ENCODE data around the gene DLG2.
"Not testable (repeated sequence)": the region's sequence is repeated elsewhere in the genome, so short reads cannot be mapped to it uniquely, and the experiment has no call there.

The DLG2 gene

DNA sequence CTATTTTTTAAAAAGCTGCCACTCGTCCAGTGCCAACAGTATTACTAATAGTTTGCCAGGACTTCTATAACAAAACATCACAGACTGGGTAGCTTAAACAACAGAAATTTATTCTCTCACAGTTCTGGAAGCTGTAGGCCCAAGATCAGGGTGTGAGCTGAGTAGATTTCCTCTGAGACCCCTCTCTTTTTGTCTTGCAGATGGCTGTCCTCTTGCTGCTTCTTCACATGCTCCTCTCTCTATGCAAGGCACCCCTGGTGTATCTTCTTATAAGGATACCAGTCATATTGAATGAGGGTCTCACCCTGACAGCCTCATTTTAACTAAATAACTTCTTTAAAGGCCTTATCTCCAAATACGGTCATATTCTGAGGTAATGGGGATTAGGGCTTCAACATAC lies 390.9 kb downstream of the DLG2 start:
- no peak overlapping the region for H3K27ac ChIP-seq (ENCODE audit: low read length)
- no peaks in the 10 kb centered on the region for H4K20me1 ChIP-seq (ENCODE audit: insufficient read depth, low read length)
- no peak for DNase-seq
- H3K79me2 ChIP-seq (ENCODE audit: low read length): no peaks in the 10 kb centered on the region
- no peak overlapping the region for H2AFZ ChIP-seq (ENCODE audit: low read length)
- no peaks in the 10 kb centered on the region for H3F3A ChIP-seq (ENCODE audit: insufficient read depth, low read length)
- no peaks in the 10 kb centered on the region for H3K36me3 ChIP-seq (replicated peaks; ENCODE audit: insufficient read depth, low read length)
- no peak overlapping the region for H3K4me3 ChIP-seq (ENCODE audit: low read length)
- H3K4me1 ChIP-seq (ENCODE audit: low read length): no peaks in the 10 kb centered on the region
- H3K27me3 ChIP-seq (replicated peaks; ENCODE audit: insufficient read depth, low read length): no peaks in the 10 kb centered on the region
- H3K4me2 ChIP-seq (ENCODE audit: low read depth, low read length): no peak overlapping the region
- TF ChIP-seq, protein P1, sequence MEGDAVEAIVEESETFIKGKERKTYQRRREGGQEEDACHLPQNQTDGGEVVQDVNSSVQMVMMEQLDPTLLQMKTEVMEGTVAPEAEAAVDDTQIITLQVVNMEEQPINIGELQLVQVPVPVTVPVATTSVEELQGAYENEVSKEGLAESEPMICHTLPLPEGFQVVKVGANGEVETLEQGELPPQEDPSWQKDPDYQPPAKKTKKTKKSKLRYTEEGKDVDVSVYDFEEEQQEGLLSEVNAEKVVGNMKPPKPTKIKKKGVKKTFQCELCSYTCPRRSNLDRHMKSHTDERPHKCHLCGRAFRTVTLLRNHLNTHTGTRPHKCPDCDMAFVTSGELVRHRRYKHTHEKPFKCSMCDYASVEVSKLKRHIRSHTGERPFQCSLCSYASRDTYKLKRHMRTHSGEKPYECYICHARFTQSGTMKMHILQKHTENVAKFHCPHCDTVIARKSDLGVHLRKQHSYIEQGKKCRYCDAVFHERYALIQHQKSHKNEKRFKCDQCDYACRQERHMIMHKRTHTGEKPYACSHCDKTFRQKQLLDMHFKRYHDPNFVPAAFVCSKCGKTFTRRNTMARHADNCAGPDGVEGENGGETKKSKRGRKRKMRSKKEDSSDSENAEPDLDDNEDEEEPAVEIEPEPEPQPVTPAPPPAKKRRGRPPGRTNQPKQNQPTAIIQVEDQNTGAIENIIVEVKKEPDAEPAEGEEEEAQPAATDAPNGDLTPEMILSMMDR (IDR thresholded peaks at IDR 0.05; ENCODE audit: low read length): no peak
- TF ChIP-seq EZH2 (optimal IDR thresholded peaks at IDR 0.05; ENCODE audit: low read depth, low read length) (no peak), EZH2phosphoT487 (IDR thresholded peaks at IDR 0.05; ENCODE audit: low read length) (no peak)
- no peak overlapping the region for H3K9ac ChIP-seq (ENCODE audit: low read length)
- H3K9me2 ChIP-seq (replicated peaks; ENCODE audit: insufficient read depth, low read length): no peaks in the 10 kb centered on the region
- H3K9me3 ChIP-seq (replicated peaks; ENCODE audit: insufficient read depth, low read length): no peaks in the 10 kb centered on the region

DNA sequence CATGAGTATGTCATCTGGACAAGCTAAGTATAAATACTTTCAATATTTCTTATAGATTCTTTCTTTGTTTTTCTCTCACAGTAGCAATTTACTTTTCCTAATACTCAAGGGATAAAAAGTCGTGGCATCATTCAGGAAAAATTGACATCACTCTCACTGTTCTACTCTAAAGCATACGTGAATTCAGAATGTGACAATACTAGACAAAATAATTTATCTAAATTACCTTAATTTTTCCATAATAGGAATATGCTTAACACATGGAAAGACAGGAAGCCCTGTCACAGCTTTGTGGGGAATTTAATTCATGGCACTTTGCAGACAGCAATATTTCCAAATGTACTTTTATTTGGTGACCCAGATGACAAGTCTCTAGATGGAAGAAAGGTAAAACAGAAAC lies 394.6 kb downstream of the DLG2 start:
- no peaks in the 10 kb centered on the region for H3K9me2 ChIP-seq (replicated peaks; ENCODE audit: insufficient read depth, low read length)
- H3K9me3 ChIP-seq (replicated peaks; ENCODE audit: insufficient read depth, low read length): no peaks in the 10 kb centered on the region
- no peaks in the 10 kb centered on the region for H3F3A ChIP-seq (ENCODE audit: insufficient read depth, low read length)
- H3K36me3 ChIP-seq (replicated peaks; ENCODE audit: insufficient read depth, low read length): no peaks in the 10 kb centered on the region
- H3K27ac ChIP-seq (ENCODE audit: low read length): no peak overlapping the region
- no peak overlapping the region for H3K4me2 ChIP-seq (ENCODE audit: low read depth, low read length)
- no peak overlapping the region for H2AFZ ChIP-seq (ENCODE audit: low read length)
- no peaks in the 10 kb centered on the region for H3K79me2 ChIP-seq (ENCODE audit: low read length)
- no peaks in the 10 kb centered on the region for H4K20me1 ChIP-seq (ENCODE audit: insufficient read depth, low read length)
- DNase-seq: no peak
- H3K9ac ChIP-seq (ENCODE audit: low read length): no peak overlapping the region
- no peak overlapping the region for H3K4me3 ChIP-seq (ENCODE audit: low read length)
- H3K27me3 ChIP-seq (replicated peaks; ENCODE audit: insufficient read depth, low read length): no peaks in the 10 kb centered on the region
- no peak for TF ChIP-seq EZH2phosphoT487 (IDR thresholded peaks at IDR 0.05; ENCODE audit: low read length)
- TF ChIP-seq, protein P1 (IDR thresholded peaks at IDR 0.05; ENCODE audit: low read length): no peak
- TF ChIP-seq EZH2 (optimal IDR thresholded peaks at IDR 0.05; ENCODE audit: low read depth, low read length): no peak
- no peaks in the 10 kb centered on the region for H3K4me1 ChIP-seq (ENCODE audit: low read length)

DNA sequence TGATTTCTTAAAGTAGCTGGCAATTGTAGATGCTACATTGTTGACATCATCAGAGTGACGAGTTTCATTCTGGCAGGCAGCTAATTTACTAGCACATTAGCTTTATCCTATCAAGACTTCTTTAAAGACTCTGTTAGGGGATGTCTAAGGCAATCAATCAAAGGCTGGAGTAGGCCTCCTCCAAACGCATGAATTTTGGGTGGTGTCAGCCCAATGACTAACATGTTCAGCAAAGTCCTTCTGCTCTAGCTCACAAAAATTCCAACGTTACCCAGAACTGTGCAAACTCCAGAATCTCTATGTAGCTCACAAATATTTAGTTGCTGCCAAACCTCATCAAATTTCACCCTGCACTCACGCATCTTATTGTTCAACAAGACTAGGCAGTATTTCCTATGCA lies 395.6 kb downstream of the DLG2 start:
- Histone ChIP-seq H3K4me1 (ENCODE audit: low read length) (no peaks in the 10 kb centered on the region), H3K36me3 (replicated peaks; ENCODE audit: insufficient read depth, low read length) (no peaks in the 10 kb centered on the region), H3K27me3 (replicated peaks; ENCODE audit: insufficient read depth, low read length) (no peaks in the 10 kb centered on the region), H3K9me2 (replicated peaks; ENCODE audit: insufficient read depth, low read length) (no peaks in the 10 kb centered on the region), H3K9ac (ENCODE audit: low read length) (no peak overlapping the region), H4K20me1 (ENCODE audit: insufficient read depth, low read length) (no peaks in the 10 kb centered on the region), H3F3A (ENCODE audit: insufficient read depth, low read length) (no peaks in the 10 kb centered on the region), H3K79me2 (ENCODE audit: low read length) (no peaks in the 10 kb centered on the region), H3K27ac (ENCODE audit: low read length) (no peak overlapping the region), H2AFZ (ENCODE audit: low read length) (no peak overlapping the region), H3K9me3 (replicated peaks; ENCODE audit: insufficient read depth, low read length) (no peaks in the 10 kb centered on the region), H3K4me3 (ENCODE audit: low read length) (no peak overlapping the region), H3K4me2 (ENCODE audit: low read depth, low read length) (no peak overlapping the region)
- TF ChIP-seq EZH2phosphoT487 (IDR thresholded peaks at IDR 0.05; ENCODE audit: low read length) (no peak), EZH2 (optimal IDR thresholded peaks at IDR 0.05; ENCODE audit: low read depth, low read length) (no peak)
- no peak for DNase-seq

DNA sequence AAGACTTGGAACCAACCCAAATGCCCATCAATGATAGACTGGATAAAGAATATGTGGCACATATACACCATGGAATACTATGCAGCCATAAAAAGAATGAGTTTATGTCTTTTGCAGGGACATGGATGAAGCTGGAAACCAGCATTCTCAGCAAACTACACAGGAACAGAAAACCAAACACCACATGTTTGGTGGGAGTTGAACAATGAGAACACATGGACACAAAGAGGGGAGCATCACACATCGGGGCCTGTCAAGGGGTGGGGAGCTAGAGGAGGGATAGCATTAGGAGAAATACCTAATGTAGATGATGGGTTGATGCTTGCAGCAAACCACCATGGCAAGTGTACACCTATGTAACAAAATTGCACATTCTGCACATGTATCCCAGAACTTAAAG lies 397.4 kb downstream of the DLG2 start:
- not testable (repeated sequence) for H3K4me3 ChIP-seq (ENCODE audit: low read length); H3K9me2 ChIP-seq (replicated peaks; ENCODE audit: insufficient read depth, low read length); H3K27ac ChIP-seq (ENCODE audit: low read length); H3F3A ChIP-seq (ENCODE audit: insufficient read depth, low read length); H3K4me2 ChIP-seq (ENCODE audit: low read depth, low read length); H3K9me3 ChIP-seq (replicated peaks; ENCODE audit: insufficient read depth, low read length); H3K79me2 ChIP-seq (ENCODE audit: low read length); H3K9ac ChIP-seq (ENCODE audit: low read length); H3K36me3 ChIP-seq (replicated peaks; ENCODE audit: insufficient read depth, low read length); DNase-seq; H3K27me3 ChIP-seq (replicated peaks; ENCODE audit: insufficient read depth, low read length); H3K4me1 ChIP-seq (ENCODE audit: low read length); H2AFZ ChIP-seq (ENCODE audit: low read length); H4K20me1 ChIP-seq (ENCODE audit: insufficient read depth, low read length)

Measured in MM.1S (cell line).